IMR-90 (cell line): ENCODE data around the gene PHC1. TPM values are rescaled to one million over a fixed set of nuclear protein-coding genes. Genes with fewer than 3 reads are reported as not detected.

Experiments
- ATAC-seq: fragments of 200-7000 bp; cut with Tn5 transposase; 2 replicates; pipeline ENCODE4 v1.9.1; 2020; ENCODE audit warnings: low read depth, mild to moderate bottlenecking, moderate library complexity
- BruUV-seq: library from RNA; stranded (reverse); fragments of 400-500 nt; replicated peaks from 2 replicates; lab custom pipeline; 2021; lab: Mats Ljungman, UMichigan
- CTCF ChIA-PET: fragments of 300-600 bp; formaldehyde crosslinking; extraction: SDS; loops from one replicate; lab custom pipeline; 2021; ENCODE audit warnings: antibody characterized with exemption; lab: Yijun Ruan, JAX
- POLR2A ChIA-PET: fragments of 300-600 bp; sonication (Branson Sonifier 250); formaldehyde crosslinking; loops from one replicate; lab custom pipeline; 2022; ENCODE audit warnings: antibody characterized with exemption; ENCODE audit not compliant: unreplicated experiment; lab: Charles Lee
- DNase-seq: peaks from one replicate; pipeline ENCODE4 v3.0.0; 2013
- H2AFZ ChIP-seq: replicated peaks from 2 replicates; pipeline ENCODE3; 2013; ENCODE audit warnings: low read length, mild to moderate bottlenecking; ENCODE audit not compliant: poor library complexity
- H2AK5ac ChIP-seq: 2 replicates; pipeline ENCODE4 v1.6.1; 2013; ENCODE audit warnings: low read depth, low read length, inconsistent platforms
- H2AK9ac ChIP-seq: replicated peaks from 2 replicates; pipeline ENCODE3; 2013; ENCODE audit warnings: mild to moderate bottlenecking, low read depth, low read length, moderate library complexity; ENCODE audit not compliant: poor library complexity
- H2BK120ac ChIP-seq: 2 replicates; pipeline ENCODE4 v1.6.1; 2013; ENCODE audit warnings: low read depth, low read length, inconsistent platforms
- H2BK15ac ChIP-seq: 3 replicates; pipeline ENCODE4 v1.6.1; 2013; ENCODE audit warnings: low read depth, low read length, inconsistent platforms
- H2BK20ac ChIP-seq: 2 replicates; pipeline ENCODE4 v1.6.1; 2013; ENCODE audit warnings: low read depth, mild to moderate bottlenecking, inconsistent platforms, low read length, moderate library complexity
- H2BK5ac ChIP-seq: 2 replicates; pipeline ENCODE4 v1.6.1; 2013; ENCODE audit warnings: mild to moderate bottlenecking, low read depth, low read length, inconsistent platforms; ENCODE audit not compliant: poor library complexity, severe bottlenecking
- H3K14ac ChIP-seq: replicated peaks from 2 replicates; pipeline ENCODE4 v1.6.1; 2013; ENCODE audit warnings: low read depth, low read length, inconsistent platforms
- H3K18ac ChIP-seq: 2 replicates; pipeline ENCODE4 v1.6.1; 2013; ENCODE audit warnings: low read depth, low read length, control low read depth
- H3K23ac ChIP-seq: 2 replicates; pipeline ENCODE4 v1.6.1; 2013; ENCODE audit warnings: low read depth, low read length, inconsistent platforms
- H3K27ac ChIP-seq: 2 replicates; pipeline ENCODE4 v1.5.1; 2013; ENCODE audit warnings: mild to moderate bottlenecking, control low read depth, low read length; ENCODE audit not compliant: insufficient read depth
- H3K27me3 ChIP-seq: 2 replicates; pipeline ENCODE4 v1.6.1; 2013; ENCODE audit warnings: low read length; ENCODE audit not compliant: control insufficient read depth, insufficient read depth
- H3K36me3 ChIP-seq: 2 replicates; pipeline ENCODE4 v1.6.1; 2013; ENCODE audit warnings: low read length, mixed read lengths; ENCODE audit not compliant: control insufficient read depth, insufficient read depth
- H3K4ac ChIP-seq: 2 replicates; pipeline ENCODE4 v1.6.1; 2013; ENCODE audit warnings: low read depth, low read length, inconsistent platforms
- H3K4me1 ChIP-seq: 2 replicates; pipeline ENCODE4 v1.6.1; 2013; ENCODE audit warnings: low read length, mixed read lengths; ENCODE audit not compliant: control insufficient read depth, insufficient read depth
- H3K4me2 ChIP-seq: 2 replicates; pipeline ENCODE4 v1.6.1; 2013; ENCODE audit warnings: low read depth, mild to moderate bottlenecking, control low read depth, low read length, moderate library complexity
- H3K4me3 ChIP-seq: 2 replicates; pipeline ENCODE4 v1.5.1; 2013; ENCODE audit warnings: low read depth, mild to moderate bottlenecking, control low read depth, low read length, moderate library complexity; ENCODE audit not compliant: insufficient read depth
- H3K56ac ChIP-seq: 2 replicates; pipeline ENCODE4 v1.6.1; 2013; ENCODE audit warnings: low read length, inconsistent platforms; ENCODE audit not compliant: insufficient read depth; ENCODE audit errors: extremely low read depth
- H3K79me1 ChIP-seq, 2 experiments: 2 replicates each; pipeline ENCODE4 v1.6.1; 2013; ENCODE audit warnings: low read length in 2 of 2, inconsistent platforms in 1 of 2, low read depth in 1 of 2
- H3K9ac ChIP-seq: 2 replicates; pipeline ENCODE4 v1.6.1; 2013; ENCODE audit warnings: low read depth, low read length, control low read depth
- H3K9me1 ChIP-seq: 2 replicates; pipeline ENCODE4 v1.6.1; 2013; ENCODE audit warnings: low read length, inconsistent platforms; ENCODE audit not compliant: insufficient read depth
- H3K9me3 ChIP-seq: 2 replicates; pipeline ENCODE4 v1.6.1; 2013; ENCODE audit warnings: low read length; ENCODE audit not compliant: control insufficient read depth, insufficient read depth
- H4K20me1 ChIP-seq: 2 replicates; pipeline ENCODE4 v1.6.1; 2013; ENCODE audit warnings: low read length, inconsistent platforms; ENCODE audit not compliant: insufficient read depth
- H4K5ac ChIP-seq: 2 replicates; pipeline ENCODE4 v1.6.1; 2013; ENCODE audit warnings: mild to moderate bottlenecking, low read depth, low read length, control low read depth
- H4K8ac ChIP-seq, 2 experiments: 2 replicates each; pipeline ENCODE4 v1.6.1; 2013; ENCODE audit warnings: low read depth in 2 of 2, low read length in 2 of 2, control low read depth in 1 of 2, inconsistent platforms in 1 of 2
- H4K91ac ChIP-seq: 2 replicates; pipeline ENCODE4 v1.6.1; 2013; ENCODE audit warnings: low read depth, low read length, inconsistent platforms; ENCODE audit not compliant: insufficient read depth
- CEBPB ChIP-seq: IDR thresholded peaks from 2 replicates; pipeline ENCODE4 v1.6.1; 2012; ENCODE audit warnings: low read depth, low read length, improper control_type of control experiment
- MAFK ChIP-seq: IDR thresholded peaks from 2 replicates; pipeline ENCODE4 v1.6.1; 2012; ENCODE audit warnings: low read depth, low read length, improper control_type of control experiment
- MXI1 ChIP-seq: IDR thresholded peaks from 2 replicates; pipeline ENCODE4 v1.6.1; 2012; ENCODE audit warnings: low read depth, mild to moderate bottlenecking, low read length, moderate library complexity, borderline replicate concordance
- WGBS, 2 experiments: methylation state at CpG; one replicate each; pipeline versions ENCODE4 v1.1.5 to v1.1.7; 2013; ENCODE audit warnings: missing lambda C conversion rate in 2 of 2; ENCODE audit not compliant: insufficient read length in 1 of 2; ENCODE audit errors: extremely low coverage in 2 of 2; 5-methylcytosine and 5-hydroxymethylcytosine counted together
- dilution Hi-C: fragments of 300-500 bp; cut with HindIII; formaldehyde crosslinking; loops from one replicate; pipeline ENCODE4 v1.14.3; 2018; ENCODE audit warnings: low sequenced_read_pairs; ENCODE audit not compliant: unreplicated experiment
- in situ Hi-C: fragments of 300-500 bp; cut with MboI; formaldehyde crosslinking; loops from 3 replicates; pipeline ENCODE4 v1.14.3; 2019; ENCODE audit warnings: low sequenced_read_pairs, inconsistent platforms, mixed read lengths
- intact Hi-C: fragments of 100-400 bp; cut with micrococcal nuclease; formaldehyde crosslinking; loops from 2 replicates; pipeline ENCODE4 v1.10.0; 2022
- polyA plus RNA-seq, 3 experiments: library from polyadenylated mRNA; depleted of rRNA; stranded (reverse); fragments of >200 nt; gene quantifications; 2 replicates each; pipeline ENCODE4 v1.2.3, GENCODE V29; 2012; ENCODE audit warnings: low replicate concordance in 1 of 3
- total RNA-seq: library from RNA; depleted of rRNA; stranded (reverse); fragments of >200 nt; gene quantifications from 2 replicates; pipeline ENCODE4 v1.2.3, GENCODE V29; 2012

PHC1 gene
- total and polyA plus RNA-seq, 2 of the 4 experiments (the other 2 are of a cell fraction), result 9.1 to 23.1 TPM

GRCh38 chr12:8905546-8905945 lies 8.8 kb upstream of the PHC1 start:
- Histone ChIP-seq H3K79me1 (no peaks in the 10 kb centered on the region), H3K18ac (no peak overlapping the region), H3K23ac (no peak overlapping the region), H3K9me1 (no peaks in the 10 kb centered on the region), H4K91ac (no peak overlapping the region), H2AFZ (no peak overlapping the region), H3K27me3 (peaks cover 2% of the 10 kb centered on the region), H2AK9ac (no peak overlapping the region), H2BK120ac (no peak overlapping the region), H3K4me3 (no peak overlapping the region), H3K4me1 (no peaks in the 10 kb centered on the region), H3K4ac (no peak overlapping the region), H2BK20ac (no peak overlapping the region), H3K9me3 (no peaks in the 10 kb centered on the region), H3K36me3 (no peaks in the 10 kb centered on the region), H3K9ac (no peak overlapping the region), H4K5ac (no peak overlapping the region), H2BK15ac (no peak overlapping the region), H3K56ac (no peak overlapping the region), H3K4me2 (no peak overlapping the region), H4K8ac (no peak overlapping the region), H3K27ac (no peak overlapping the region), H2AK5ac (no peak overlapping the region), H3K14ac (no peak overlapping the region), H2BK5ac (no peak overlapping the region), H4K20me1 (no peaks in the 10 kb centered on the region)
- no peak for TF ChIP-seq MXI1
- no peak for TF ChIP-seq CEBPB
- TF ChIP-seq MAFK, result no peak
- DNase-seq, result no peak
- POLR2A ChIA-PET, result no interaction called here
- BruUV-seq, result no TSS peak
- intact Hi-C loops (loop anchor here (10.0 kb wide), 1 partner anchor 81 kb away; the partner anchor contains the start of gene A2ML1), dilution Hi-C loops (no loop called here), in situ Hi-C loops (no loop called here)
- ATAC-seq, result no peak
- CTCF ChIA-PET, result interaction anchor here (1.2 kb wide), 1 partner anchor 14 kb away, joined by 4 read pairs; no protein-coding TSS in a partner anchor
- WGBS, 2 experiments, result no CpG with 5 or more reads among the region's 10 CpGs
